ENCODE measurements around the gene GARIN5B.

DNA sequence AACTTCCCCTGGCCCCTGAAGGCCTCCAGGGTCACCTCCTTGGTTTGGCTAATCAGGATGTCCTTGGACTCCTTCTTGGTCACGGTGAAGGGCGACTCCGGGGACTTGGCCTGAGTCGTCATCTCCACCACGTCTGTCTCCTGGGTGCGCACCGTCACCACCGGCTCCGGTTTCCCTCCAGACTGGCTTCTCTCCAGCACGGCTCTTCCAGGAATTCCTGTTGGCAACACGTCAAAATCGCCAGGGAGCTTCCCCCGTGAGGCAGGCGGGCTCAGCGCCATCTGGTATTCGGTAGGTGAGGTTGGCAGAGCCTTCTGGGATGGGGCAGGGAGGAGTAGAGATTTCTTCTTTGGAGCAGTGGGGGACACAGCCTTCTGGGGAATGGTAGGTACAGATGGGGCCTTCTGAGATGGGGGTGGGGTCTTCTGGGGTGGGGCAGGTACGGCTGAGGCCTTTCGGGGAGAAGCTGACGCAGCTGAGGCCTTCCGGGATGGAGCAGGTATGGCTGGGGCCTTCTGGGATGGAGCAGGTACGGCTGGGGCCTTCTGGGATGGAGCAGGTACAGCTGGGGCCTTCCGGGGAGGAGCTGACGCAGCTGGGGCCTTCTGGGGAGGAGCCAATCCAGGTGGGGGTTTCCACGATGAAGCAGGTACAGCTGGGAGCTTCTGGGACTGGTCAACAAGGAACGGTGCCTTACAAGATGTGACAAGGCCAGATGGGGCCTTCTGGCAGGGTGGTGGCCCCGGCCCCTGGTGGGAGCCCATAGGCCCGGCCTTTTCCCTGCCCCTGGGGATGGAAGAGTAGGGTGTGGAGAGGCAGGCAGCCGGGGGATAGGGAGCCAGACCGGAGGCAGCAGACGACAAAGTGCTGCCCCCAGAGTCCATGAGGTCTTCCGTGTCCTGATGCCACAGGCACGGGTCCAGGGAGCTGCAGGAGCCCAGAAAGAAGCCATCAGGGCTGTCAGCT lies 3.8 kb downstream of the GARIN5B start:
- no peak for TF ChIP-seq POLR2AphosphoS5 (IDR thresholded peaks at IDR 0.05)
- TF ChIP-seq, protein P1, sequence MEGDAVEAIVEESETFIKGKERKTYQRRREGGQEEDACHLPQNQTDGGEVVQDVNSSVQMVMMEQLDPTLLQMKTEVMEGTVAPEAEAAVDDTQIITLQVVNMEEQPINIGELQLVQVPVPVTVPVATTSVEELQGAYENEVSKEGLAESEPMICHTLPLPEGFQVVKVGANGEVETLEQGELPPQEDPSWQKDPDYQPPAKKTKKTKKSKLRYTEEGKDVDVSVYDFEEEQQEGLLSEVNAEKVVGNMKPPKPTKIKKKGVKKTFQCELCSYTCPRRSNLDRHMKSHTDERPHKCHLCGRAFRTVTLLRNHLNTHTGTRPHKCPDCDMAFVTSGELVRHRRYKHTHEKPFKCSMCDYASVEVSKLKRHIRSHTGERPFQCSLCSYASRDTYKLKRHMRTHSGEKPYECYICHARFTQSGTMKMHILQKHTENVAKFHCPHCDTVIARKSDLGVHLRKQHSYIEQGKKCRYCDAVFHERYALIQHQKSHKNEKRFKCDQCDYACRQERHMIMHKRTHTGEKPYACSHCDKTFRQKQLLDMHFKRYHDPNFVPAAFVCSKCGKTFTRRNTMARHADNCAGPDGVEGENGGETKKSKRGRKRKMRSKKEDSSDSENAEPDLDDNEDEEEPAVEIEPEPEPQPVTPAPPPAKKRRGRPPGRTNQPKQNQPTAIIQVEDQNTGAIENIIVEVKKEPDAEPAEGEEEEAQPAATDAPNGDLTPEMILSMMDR (IDR thresholded peaks at IDR 0.05), result no peak
- TF ChIP-seq POLR2A (IDR thresholded peaks at IDR 0.05), result no peak

All from upper lobe of left lung (tissue), 4 donors.